NCI-H2081 (cell line): Measurements from ENCODE around the gene LOXHD1.
A peak's percentile ranks its signal among the peaks of the same experiment; 100 is the strongest.

ENCODE experiments used
- DNase-seq, 2 experiments: peaks; one replicate each; lab custom pipeline; 2025; lab: John Stamatoyannopoulos, UW

LOXHD1 gene

GRCh38 chr18:46577546-46577945 is 79.5 kb downstream of the LOXHD1 start:
- no peak for DNase-seq

GRCh38 chr18:46575851-46576250 is 81.2 kb downstream of the LOXHD1 start:
- DNase-seq: no peak

- DNase-seq: no peak
Measured at GRCh38 chr18:46574743-46575115, 82.3 kb downstream of the LOXHD1 start.

- DNase-seq: no peak
Measured at GRCh38 chr18:46574000-46574742, 82.8 kb downstream of the LOXHD1 start.

- DNase-seq: no peak
Measured at GRCh38 chr18:46573156-46573555, 83.9 kb downstream of the LOXHD1 start.

DNA sequence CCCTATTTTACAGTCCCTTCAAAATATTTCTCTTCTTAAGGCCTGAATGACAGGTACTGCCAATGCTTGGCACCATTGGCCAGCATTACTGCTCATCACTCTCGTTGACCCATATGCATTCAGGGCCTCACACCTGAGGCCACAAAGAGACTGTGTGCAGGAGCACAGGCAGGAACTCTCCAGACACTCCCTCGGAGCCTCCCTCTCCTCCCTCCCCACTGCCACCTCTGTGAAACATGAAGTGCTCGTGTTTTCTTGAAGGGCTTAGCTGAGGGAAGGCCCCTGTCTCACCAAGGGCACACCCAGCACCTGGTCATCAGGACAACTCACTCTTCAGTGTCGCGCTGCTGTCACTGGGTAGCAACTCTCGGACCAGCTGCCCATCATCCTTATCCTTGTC is 85.3 kb downstream of the LOXHD1 start:
- no peak for DNase-seq

DNA sequence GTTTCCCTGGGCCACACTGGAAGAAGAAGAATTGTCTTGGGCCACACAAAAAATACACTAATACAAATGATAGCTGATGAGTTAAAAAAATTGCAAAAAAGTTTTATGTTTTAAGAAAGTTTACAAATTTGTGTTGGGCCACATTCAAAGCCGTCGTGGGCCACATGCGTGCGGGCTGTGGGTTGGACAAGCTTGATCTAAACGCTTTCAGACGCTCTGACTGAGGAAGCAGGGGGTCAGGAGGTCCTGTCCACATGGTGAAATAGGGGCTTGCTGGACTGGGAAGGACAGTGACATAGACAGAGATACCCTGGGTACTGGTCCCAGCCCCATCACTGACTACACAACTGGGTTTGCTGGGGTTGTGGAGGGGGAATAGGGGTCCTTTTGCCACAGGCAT is 86.4 kb downstream of the LOXHD1 start:
- no peak for DNase-seq

DNA sequence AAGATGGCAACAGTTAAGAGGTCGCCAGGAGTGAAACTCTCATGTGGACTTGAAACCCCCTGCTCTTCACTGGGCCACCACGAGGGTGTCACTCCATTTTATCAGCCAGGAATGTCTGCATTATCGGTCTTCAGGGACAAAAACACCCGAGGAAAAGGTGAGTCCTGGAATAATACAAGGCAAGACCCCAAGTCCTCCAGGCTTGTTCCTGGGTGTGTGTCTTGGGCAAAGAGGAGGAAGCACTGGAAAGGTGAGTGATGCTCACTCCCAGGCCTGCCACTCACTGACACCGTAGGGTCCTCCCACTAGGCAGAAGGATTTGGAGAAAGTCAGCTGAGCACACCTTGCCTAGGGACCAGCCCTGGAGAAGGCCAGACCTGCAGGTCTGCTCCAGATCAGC is 86.9 kb downstream of the LOXHD1 start:
- DNase-seq: no peak

- DNase-seq: no peak
Measured at GRCh38 chr18:46569211-46569610, 87.8 kb downstream of the LOXHD1 start.

- no peak for DNase-seq
Measured at GRCh38 chr18:46567196-46567595, 89.8 kb downstream of the LOXHD1 start.

GRCh38 chr18:46566111-46566510 is 90.9 kb downstream of the LOXHD1 start:
- no peak for DNase-seq

DNA sequence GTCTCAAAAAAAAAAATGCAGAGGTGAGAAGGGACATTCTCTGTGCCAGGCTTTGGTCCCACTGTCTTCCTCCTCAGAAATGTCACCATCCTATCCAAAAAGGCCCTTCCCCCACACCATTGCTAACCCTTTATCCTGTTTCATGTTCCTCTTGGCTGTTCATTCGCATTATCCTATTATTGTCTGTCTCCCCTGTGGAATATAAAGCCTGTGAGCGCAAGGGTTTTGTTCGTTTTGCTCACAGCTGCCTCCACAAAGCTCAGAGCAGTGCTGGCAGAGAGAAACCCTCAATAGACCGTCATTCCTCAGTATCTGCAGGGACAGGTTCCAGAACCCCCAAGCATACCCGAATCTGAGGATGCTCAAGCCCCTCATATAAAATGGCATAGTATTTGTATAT is 91.8 kb downstream of the LOXHD1 start:
- no peak for DNase-seq

DNA sequence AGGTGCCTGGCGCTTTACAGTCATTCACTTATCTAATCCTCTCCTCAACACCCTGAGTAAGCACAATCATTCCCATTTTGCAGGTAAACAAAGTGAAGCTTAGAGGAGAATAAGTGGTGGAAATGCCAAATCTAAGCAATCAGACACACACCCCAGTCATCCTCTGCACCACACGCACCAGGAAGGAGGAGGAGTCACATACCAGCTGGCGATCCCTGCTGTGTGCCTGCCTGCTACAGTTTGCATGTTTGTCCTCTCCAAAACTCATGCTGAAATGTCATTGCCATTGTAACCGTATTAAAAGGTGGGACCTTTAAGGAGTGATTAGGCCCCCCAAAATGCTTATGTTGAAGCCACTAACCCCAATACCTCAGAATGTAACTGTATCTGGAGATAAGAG is 93.7 kb downstream of the LOXHD1 start:
- DNase-seq: peak in 1 of 2 experiments; percentile 33

DNA sequence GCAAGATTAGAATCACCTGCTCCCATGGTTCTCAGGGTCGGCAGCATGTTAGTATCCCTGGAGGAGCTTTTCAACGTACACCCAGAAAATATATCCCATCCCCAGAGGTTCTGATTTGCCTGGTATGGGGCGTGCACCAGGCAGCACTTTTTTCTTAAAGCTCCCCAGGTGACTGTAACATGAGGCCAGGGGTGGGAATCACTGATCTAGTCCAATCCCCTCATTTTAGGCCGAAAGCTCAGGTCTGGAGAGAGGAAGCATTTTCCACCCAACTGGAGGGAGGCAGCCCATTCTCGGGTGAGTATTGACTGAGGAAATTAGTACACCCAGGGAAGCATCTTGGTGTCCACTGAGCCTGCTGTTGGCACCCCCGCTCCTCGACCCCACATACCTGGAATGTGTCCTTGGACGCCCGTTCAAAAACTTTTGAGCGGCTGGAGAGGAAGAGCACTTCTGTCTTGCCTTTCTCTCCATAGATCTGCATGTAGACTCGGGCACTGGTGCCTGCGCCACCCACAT is 94.3 kb downstream of the LOXHD1 start:
- no peak for DNase-seq

GRCh38 chr18:46560671-46561045 is 96.4 kb downstream of the LOXHD1 start:
- DNase-seq: no peak

DNA sequence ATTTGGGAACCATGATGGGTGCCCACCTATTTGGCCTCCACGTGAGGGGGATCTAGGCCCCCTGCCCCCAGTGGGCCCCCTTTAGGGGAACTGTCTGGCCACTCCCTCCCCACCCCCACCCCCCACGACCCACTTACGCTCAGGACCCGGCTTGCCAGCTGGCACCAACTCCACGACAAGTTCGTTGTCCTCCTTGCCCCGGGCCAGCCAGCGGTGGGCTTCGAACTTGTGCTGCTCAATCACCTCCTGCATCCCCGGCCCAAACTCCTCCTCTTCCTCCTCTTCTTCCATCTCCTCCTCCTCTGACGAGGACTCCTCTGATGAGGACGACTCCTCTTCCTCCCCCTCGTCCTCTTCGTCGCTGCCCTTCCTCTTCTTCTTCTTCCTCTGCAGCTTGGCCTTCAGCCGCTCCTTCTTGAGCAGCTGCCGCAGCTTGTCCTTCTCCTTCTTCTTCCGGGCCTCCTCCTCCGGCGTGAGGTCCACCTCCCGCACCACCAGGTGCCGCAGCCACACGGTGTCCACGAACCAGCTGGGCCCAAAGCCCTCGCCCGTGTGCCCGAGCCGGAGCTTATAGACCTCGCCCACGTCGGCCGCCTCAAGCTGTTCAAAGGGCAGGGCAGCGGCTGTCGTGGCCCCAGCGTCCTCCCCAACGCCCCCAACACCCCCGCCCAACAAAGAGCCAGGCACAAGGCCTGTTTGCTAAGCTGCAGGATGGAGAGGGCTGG is 96.9 kb downstream of the LOXHD1 start:
- no peak for DNase-seq

- no peak for DNase-seq
Measured at GRCh38 chr18:46559296-46559695, 97.7 kb downstream of the LOXHD1 start.

- DNase-seq: no peak
Measured at GRCh38 chr18:46556590-46557206, 100.3 kb downstream of the LOXHD1 start.

DNA sequence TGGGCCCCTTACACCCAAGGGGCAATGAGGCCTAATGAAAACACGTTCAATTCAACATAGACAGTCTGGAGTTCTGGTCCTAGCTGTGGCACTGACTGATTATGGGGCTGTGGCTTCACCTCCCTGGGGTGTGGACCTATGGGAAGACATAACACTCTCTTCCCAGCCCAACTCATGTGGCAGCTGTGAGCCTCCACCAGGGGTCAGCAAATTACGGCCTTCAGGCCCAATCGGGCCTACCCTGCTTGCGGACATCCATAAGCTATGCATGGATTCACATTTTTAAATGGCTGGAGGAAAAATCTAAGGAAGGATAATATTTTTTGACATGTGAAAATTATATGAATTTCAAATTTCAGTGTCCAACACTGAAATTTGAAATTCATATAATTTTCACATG is 101.3 kb downstream of the LOXHD1 start:
- DNase-seq: peak in 1 of 2 experiments; percentile 8

DNA sequence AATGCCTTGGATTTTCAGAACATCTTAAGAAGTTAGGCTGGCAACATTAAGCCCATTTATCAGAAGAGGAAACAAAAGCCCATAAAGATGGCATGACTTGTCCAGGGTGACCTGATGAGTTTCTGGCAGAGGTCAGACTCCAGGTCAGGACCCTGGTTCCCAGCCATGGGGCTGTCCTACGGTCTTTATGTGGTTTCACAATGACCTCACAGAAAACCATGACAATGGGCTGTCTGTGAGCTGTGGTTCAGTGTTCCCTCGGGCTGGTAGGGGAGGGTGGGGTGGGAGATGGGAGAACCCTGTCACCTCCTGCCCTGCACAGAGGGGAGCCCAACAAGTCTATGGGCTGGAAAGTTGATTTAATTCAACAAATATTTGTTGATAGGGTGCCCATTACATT is 101.8 kb downstream of the LOXHD1 start:
- DNase-seq: no peak

DNA sequence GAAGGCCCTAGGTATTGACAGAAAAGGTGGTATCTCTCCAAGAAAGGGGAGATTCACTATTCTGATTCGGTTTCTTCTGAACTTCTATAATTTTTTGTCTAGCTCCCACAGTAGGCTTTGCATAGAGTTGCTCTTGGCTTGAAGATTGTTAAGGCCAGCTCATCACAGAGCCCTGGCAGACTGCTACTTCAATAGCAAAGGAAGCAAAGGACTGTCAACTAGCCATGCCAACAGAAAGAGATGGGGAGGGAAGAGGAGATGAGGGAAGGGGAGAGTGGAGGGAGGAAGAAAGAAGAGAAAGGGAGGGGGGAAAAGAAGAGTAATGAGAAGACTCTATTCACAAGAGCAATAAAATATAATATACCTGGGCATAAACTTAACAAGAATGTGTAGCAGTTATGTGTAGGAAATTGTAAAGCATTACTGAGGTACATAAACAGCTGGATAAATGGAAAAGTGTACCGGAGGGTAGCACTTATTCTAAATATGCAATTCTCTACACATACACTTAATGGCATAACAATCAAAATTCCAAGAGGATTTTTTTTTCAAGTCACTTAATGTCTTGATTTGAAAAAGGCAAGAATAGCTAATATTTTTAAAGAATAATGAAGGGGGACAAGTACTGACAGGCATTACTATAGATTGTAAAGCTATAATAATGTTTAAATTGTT is 102.5 kb downstream of the LOXHD1 start:
- DNase-seq: no peak

DNA sequence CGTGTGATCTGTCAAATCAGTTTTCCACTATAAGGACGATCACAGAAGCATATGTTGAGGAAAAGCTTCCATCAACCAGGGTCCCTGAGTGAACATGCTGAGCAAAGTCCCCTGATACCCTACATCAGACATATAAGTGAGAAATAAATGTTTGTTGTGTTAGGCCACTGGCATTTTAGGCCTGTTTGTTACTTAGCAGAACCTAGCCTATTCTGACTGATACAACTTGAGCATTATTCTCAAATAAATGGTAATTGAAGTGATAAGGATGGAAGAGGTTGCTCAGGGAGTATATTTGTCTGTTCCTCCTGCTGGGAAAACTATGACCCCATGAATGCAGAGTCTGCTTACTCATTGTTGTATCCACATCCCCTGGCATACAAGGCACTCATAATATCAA is 106.4 kb downstream of the LOXHD1 start:
- DNase-seq: no peak

- DNase-seq: no peak
Measured at GRCh38 chr18:46547520-46547919, 109.5 kb downstream of the LOXHD1 start.
